Stimulated activated CD8-positive, alpha-beta memory T cell treated with anti-CD3 and anti-CD28 coated beads, Interleukin-12 subunit alpha, Interleukin-12 subunit beta, amount 100 ng/mL, for 1 hour (primary cell): ENCODE measurements around the gene GNG7.
"Not testable (repeated sequence)": the region's sequence is repeated elsewhere in the genome, so short reads cannot be mapped to it uniquely, and the experiment has no call there.

Experiments
- DNase-seq: peaks from one replicate; pipeline ENCODE4 v3.0.0-alpha.2; 2020; ENCODE audit warnings: low read depth

Gene GNG7

GRCh38 chr19:2713170-2713569 is 10.7 kb upstream of the GNG7 start:
- DNase-seq: not testable (repeated sequence)

GRCh38 chr19:2711875-2712205 is 9.3 kb upstream of the GNG7 start:
- DNase-seq: no peak

- no peak for DNase-seq
Measured at GRCh38 chr19:2711172-2711874, 8.8 kb upstream of the GNG7 start.

- DNase-seq: no peak
Measured at GRCh38 chr19:2706251-2706650, 3.8 kb upstream of the GNG7 start.

DNA sequence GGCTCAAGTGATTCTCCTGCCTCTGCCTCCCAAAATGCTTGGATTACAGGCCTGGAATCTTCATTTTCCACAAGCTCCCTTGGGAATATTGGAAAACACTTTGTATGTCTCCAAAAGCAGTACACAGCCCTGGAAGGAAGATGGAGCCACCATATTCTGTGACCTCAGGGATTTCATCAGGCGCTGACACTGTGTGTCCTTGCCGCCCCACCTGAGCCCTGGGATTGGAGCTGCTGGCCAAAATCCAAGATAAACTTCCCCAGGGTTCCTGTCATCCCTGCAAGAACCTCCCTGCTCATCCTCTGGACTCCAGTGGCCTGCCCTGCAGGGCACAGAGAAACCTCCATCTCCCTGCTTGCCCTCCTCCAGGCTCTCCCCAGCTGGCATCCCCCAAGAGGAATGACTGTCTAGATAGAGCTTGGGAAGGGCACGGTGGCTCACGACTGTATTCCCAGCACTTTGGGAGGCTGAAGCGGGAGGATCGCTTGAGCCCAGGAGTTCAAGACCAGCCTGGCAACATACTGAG is 1.3 kb upstream of the GNG7 start:
- no peak for DNase-seq

DNA sequence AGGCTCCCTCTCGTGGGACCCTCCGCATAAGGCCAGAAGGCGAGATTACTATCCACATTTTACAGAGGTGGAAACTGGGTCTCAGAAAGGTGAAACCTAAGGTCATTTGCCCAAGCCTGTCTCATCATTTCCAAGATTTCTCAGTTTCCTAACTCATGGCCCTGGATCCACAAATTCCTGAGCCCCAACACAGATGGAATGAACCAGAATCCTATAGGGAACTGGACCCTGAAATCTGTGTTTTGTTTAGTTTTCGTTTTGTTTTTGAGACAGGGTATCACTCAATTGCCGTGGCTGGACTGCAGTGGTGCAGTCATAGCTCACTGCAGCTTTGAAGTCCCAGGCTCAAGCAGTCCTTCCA is 563 bp upstream of the GNG7 start:
- DNase-seq: no peak

DNA sequence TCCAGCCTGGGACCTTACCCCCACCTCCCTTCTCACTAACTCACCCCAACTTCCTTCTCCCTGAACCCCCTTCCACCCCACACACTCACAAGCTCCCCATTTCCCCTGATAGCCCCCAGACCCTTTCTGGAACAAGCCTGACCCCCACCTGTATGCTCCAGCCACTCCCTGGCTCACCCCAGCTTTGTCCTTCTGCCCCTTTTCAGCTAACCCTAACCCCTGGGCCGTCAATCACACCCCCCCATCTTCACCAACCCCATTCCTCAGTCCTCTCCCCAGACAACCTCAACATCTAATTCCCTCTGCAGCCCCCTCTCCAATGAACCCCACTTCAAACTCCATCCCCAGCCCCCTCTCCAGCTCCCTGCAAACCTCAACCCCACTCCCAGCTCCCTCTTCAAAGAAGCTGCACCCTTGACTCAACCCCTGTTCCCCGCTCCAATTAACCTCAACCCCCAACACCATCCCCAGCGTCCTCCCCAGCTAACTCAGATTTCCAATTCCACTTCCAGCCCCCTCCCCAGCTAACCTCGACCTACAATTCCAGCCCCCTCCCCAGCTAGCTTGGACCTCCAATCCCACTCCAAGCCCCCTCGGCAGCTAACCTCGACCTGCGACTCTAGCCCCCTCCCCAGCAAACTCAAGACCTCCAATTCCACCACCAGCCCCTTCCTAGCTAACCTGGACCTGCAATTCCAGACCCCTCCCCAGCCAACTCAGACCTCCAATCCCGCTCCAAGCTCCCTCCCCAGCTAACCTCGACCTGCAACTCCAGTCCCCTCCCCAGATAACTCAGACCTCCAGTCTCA is 929 bp downstream of the GNG7 start:
- DNase-seq: no peak

DNA sequence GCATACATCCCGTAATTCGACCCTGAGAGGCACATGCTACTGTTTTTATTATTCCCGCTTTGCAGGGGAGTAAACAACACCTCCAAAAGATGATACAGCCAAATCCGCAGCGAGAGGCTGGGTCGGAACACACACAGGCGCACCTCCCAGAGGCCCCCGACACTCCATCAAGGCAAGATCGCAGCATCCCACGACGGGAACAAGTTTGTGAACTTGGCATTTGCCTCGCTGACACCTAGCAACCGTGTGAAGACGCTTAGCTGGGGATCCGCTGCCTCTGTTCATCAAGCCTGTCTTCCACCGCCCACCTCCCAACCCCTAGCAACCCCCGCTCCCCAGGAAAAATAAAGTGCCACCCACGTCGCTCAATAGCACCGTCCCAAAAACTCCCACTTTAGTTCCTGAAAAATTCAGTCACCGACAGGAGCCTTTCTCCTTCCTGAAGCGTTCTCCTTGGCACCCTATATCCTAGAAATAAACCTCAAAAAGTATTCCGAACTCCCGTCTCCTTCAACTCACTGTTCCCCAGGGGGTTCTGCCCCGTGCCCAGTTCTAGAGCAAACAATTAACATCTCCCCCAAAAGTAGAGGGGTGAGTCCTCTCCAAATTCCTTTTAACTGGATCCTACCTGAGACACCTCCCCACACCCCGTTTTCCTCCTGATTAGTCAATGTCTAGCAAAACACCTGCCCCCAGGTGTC is 1.7 kb downstream of the GNG7 start:
- DNase-seq: no peak

GRCh38 chr19:2699413-2700140 is 2.9 kb downstream of the GNG7 start:
- no peak for DNase-seq

DNA sequence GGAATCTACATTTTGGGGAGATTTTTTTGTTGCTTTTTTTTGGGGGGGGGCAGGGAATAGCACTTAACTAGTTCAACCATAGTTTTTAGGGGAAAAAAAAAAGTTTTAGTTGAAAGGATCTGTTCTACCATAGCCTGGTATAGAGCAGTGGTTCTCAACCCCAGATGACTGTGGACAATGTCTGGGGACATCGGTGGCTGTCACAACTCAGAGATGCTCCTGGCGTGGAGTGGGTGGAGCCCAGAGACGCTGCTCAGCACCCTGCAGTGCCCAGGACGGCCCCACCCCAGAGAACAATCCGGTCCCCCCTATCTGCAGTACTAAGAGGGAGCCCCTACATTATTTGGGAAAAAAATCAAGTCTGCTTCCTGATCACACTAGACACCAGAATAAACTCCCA is 8.3 kb downstream of the GNG7 start:
- no peak for DNase-seq

DNA sequence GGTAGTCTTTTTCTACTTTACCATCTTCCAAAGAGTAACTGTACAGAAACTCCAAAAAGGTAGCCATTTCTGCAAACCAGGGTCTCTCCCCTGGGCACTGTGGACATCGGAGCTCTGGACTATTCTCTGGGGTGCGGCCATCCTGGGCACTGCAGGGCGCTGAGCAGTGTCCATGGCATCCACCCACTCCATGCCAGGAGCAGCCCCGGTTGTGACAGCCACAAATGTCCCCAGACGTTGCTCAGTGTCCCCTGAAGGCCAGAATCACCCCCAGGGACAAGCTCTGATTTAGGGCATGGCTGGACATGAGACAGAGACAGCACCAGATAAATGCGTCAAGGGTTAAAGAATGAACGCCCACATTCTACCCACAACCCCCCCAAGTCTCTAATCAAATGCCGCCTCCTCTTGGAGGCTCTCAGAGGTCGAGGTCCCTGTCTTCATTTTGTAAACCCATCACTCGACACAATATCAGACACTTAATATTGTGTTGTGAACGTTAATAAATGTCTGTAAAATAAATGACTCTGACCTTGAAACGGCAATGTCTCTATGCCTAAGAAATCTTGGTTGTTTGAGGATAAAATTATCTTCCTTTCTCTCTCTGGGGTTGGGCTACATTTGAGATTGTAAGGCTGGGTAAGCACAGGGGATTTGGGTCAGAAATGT is 8.9 kb downstream of the GNG7 start:
- DNase-seq: no peak

DNA sequence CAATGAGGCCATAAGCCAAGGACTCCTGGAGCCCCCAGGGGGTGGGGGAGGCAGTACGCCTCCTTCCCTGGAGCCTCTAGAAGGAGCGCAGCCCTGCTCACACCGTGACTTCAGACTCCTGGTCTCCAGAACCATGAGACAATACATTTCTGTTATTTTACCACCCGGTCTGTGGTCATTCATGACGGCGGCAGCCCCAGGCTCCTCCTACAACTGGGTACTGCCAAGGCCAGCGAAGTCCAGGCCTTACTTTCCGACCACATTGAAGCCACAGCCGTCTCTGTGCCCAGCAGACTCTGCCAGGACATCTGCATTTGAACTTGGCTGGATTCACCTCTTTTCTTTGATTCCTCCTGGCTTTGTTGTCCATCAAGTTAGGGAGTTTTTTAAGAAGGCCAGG is 10.5 kb downstream of the GNG7 start:
- DNase-seq: no peak

GRCh38 chr19:2690856-2691255 is 11.6 kb downstream of the GNG7 start:
- no peak for DNase-seq

- no peak for DNase-seq
Measured at GRCh38 chr19:2686360-2686759, 16.1 kb downstream of the GNG7 start.

GRCh38 chr19:2685204-2685704 is 17.2 kb downstream of the GNG7 start:
- DNase-seq: no peak

- DNase-seq: no peak
Measured at GRCh38 chr19:2683430-2684003, 19.0 kb downstream of the GNG7 start.

- DNase-seq: no peak
Measured at GRCh38 chr19:2680808-2681207, 21.7 kb downstream of the GNG7 start.

DNA sequence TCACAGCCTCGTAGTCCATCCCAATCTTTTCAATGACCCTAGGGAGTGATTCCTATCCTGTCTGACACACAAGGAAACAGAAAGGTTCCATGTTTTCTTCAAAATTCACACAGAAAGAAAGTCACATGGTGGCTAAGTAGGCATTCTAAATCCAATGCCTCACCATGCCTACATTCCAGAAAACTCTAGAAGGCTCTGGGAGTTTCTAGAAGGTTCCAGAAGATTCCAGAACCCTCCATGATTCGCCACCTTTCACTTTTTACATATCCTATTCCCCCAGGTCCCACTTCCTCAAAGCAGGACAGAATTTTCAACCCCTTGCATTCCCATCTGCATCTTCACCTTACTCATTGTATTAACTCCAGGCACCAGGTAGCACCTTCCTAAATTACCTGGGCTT is 23.1 kb downstream of the GNG7 start:
- DNase-seq: no peak

DNA sequence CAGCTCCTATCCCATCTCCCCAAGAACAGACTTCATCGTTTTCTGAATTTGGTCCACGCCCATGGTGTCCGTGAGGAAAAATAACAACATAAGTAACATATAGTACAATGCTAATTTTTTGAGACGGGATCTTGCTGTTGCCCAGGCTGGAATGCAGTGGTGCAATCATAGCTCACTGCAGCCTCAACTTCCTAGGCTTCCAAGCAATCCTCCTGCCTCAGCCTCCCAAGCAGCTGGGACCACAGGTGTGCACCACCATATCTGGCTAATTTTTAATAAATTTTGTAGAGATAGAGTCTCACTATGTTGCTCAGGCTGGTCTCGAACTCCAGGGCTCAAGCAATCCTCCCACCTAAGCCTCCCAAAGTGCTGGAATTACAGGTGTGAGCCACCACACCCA is 23.5 kb downstream of the GNG7 start:
- DNase-seq: not testable (repeated sequence)

DNA sequence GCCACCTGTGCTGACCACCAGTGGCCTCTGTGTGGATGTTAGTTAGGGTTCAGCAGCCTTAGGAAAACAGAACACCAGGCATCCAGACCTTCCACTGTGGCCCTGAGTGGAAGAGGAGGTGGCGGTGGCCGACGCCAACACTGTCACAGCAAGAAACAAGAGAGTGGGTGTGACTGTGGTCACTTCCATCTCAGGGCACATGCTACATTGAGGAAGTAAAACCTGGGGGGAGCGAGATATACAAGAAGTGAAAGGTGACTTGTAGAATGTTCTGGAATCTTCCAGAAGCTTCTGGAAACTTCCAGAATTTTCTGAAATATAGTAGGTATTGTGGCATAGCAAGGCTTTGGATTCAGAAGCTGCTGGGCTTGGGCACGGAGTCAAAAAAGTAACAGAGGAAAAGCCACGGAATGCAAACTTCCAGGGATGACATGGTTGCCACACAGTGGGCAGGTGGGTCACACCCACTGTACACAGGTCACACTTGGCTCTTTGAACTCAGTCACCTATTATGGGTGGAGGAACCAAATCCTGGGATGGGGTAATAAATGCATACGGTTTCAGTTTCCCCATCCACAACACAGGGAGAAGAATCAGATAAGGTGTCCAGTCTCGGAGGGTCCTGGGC is 24.3 kb downstream of the GNG7 start:
- no peak for DNase-seq

DNA sequence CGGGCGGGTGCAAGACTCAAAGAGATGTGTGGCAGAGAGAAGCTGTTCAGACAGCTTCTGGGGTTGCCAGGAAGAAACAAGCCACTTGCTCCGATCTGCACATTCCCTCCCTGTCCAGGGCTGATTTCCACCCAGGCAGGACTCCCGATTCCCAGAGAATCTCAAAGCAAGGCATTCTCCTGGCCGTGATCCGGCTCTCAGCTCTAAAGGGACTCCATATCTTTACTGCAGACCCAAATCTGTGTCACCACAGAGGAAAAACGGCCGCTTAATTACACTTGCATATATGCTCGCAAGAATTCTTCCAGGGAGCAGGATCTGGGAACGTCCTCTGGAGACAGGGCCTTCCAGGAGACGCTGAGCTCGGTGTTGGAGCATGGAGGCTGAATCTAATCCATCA is 25.7 kb downstream of the GNG7 start:
- no peak for DNase-seq
